Upper lobe of left lung (tissue), 6 donors: ENCODE measurements around the gene MRPS31. TPM values are rescaled to one million over a fixed set of nuclear protein-coding genes. Genes with fewer than 3 reads are reported as not detected.

Experiments
- ATAC-seq, 2 donors: fragments of 200-7000 bp; cut with Tn5 transposase; one replicate each; pipeline ENCODE4 v1.9.1; 2022; ENCODE audit warnings: mild to moderate bottlenecking in 2 of 2, moderate library complexity in 2 of 2; ENCODE audit not compliant: low FRiP score in 2 of 2
- DNase-seq, 2 donors: peaks; one replicate each; pipeline ENCODE4 v3.0.0-alpha.2; 2019 to 2020
- H3K27ac ChIP-seq, 4 donors: fragments of 200-600 bp; sonication (generic); one replicate each; pipeline ENCODE4 v1.5.1; 2016 to 2019
- H3K27me3 ChIP-seq, 4 donors: fragments of 200-600 bp; sonication (generic); one replicate each; pipeline ENCODE4 v1.5.1; 2017 to 2019
- H3K36me3 ChIP-seq, 4 donors: fragments of 200-600 bp; sonication (generic); one replicate each; pipeline ENCODE4 v1.5.1; 2016 to 2019
- H3K4me1 ChIP-seq, 4 donors: fragments of 200-600 bp; sonication (generic); one replicate each; pipeline ENCODE4 v1.5.1; 2018 to 2019
- H3K4me3 ChIP-seq, 4 donors: fragments of 200-600 bp; sonication (generic); one replicate each; pipeline ENCODE4 v1.5.1; 2017 to 2019; ENCODE audit warnings: mild to moderate bottlenecking in 2 of 4, moderate library complexity in 1 of 4
- H3K9me3 ChIP-seq, 4 donors: fragments of 200-600 bp; sonication (generic); one replicate each; pipeline ENCODE4 v1.5.1; 2018 to 2019
- EP300 ChIP-seq, 4 donors: sonication (generic); formaldehyde crosslinking; IDR thresholded peaks; one replicate each; pipeline ENCODE4 v1.5.1; 2017; ENCODE audit warnings: antibody characterized with exemption in 4 of 4, control low read depth in 2 of 4
- POLR2A ChIP-seq, 4 donors: fragments of 450-650 bp; IDR thresholded peaks; one replicate each; pipeline ENCODE4 v1.5.1; 2016 to 2017; ENCODE audit warnings: antibody characterized with exemption in 4 of 4, mild to moderate bottlenecking in 2 of 4
- POLR2AphosphoS5 ChIP-seq, 2 donors: sonication (generic); formaldehyde crosslinking; IDR thresholded peaks; one replicate each; pipeline ENCODE4 v1.5.1; 2017; ENCODE audit warnings: antibody characterized with exemption in 2 of 2
- WGBS, 2 donors: methylation state at CpG; one replicate each; pipeline ENCODE4 v1.1.5; 2017 to 2018; 5-methylcytosine and 5-hydroxymethylcytosine counted together
- total RNA-seq, 6 donors: library from RNA; depleted of rRNA in 4 of 6; stranded (reverse); fragments of >200 nt in 4 of 6; gene quantifications; one replicate each; pipeline versions ENCODE4 v1.1.0 to v1.2.1, GENCODE V29; 2016 to 2021
- TF ChIP-seq, protein P1 (sequence below), 6 experiments: fragments of 450-650 bp in 4 of 6; fragments of 200-600 bp in 2 of 6; sonication (generic) in 2 of 6; IDR thresholded peaks; one replicate each; pipeline ENCODE4 v1.5.1; 2016 to 2019; ENCODE audit warnings: antibody characterized with exemption in 6 of 6
- donor health status: DM: no; HTN: no; CAD: no; lungs with moderate emphysema.
- donor health status: DM: no; HTN: yes; CAD: no; lungs with severe emphysema.

Gene MRPS31
- total RNA-seq, 6 donors from 2014 or later: 8.3 to 31.1 (median 14.8) TPM

- Histone ChIP-seq H3K27ac (no peak overlapping the region), H3K9me3 (no peaks in the 10 kb centered on the region), H3K4me1 (peaks cover 9 to 13% (median 11%) of the 10 kb centered on the region in 4 donors), H3K4me3 (no peak overlapping the region), H3K36me3 (peaks cover 0 to 23% (median 1%) of the 10 kb centered on the region in 4 donors), H3K27me3 (no peaks in the 10 kb centered on the region)
- ATAC-seq: no peak
- WGBS, 2 donors: 91 to 98% methylated on average over 1 of the region's 1 CpG
- TF ChIP-seq, protein P1, sequence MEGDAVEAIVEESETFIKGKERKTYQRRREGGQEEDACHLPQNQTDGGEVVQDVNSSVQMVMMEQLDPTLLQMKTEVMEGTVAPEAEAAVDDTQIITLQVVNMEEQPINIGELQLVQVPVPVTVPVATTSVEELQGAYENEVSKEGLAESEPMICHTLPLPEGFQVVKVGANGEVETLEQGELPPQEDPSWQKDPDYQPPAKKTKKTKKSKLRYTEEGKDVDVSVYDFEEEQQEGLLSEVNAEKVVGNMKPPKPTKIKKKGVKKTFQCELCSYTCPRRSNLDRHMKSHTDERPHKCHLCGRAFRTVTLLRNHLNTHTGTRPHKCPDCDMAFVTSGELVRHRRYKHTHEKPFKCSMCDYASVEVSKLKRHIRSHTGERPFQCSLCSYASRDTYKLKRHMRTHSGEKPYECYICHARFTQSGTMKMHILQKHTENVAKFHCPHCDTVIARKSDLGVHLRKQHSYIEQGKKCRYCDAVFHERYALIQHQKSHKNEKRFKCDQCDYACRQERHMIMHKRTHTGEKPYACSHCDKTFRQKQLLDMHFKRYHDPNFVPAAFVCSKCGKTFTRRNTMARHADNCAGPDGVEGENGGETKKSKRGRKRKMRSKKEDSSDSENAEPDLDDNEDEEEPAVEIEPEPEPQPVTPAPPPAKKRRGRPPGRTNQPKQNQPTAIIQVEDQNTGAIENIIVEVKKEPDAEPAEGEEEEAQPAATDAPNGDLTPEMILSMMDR (IDR thresholded peaks at IDR 0.05): no peak
- TF ChIP-seq POLR2AphosphoS5 (IDR thresholded peaks at IDR 0.05): no peak
- TF ChIP-seq POLR2A (IDR thresholded peaks at IDR 0.05): no peak
- TF ChIP-seq EP300 (IDR thresholded peaks at IDR 0.05): no peak
- no peak for DNase-seq
These were observed 5.4 kb downstream of the MRPS31 start for GRCh38 chr13:40765602-40766001.

- TF ChIP-seq, protein P1 (IDR thresholded peaks at IDR 0.05): no peak
- TF ChIP-seq EP300 (IDR thresholded peaks at IDR 0.05) (no peak), POLR2A (IDR thresholded peaks at IDR 0.05) (no peak), POLR2AphosphoS5 (IDR thresholded peaks at IDR 0.05) (no peak)
- H3K4me3 ChIP-seq: no peak overlapping the region
- H3K36me3 ChIP-seq: peaks cover 0 to 26% (median 1%) of the 10 kb centered on the region in 4 donors
- DNase-seq (no peak), ATAC-seq (no peak)
- H3K27me3 ChIP-seq: no peaks in the 10 kb centered on the region
- no peak overlapping the region for H3K27ac ChIP-seq
- WGBS, 2 donors: 79 to 83% methylated on average over 3 of the region's 3 CpGs
- peaks cover 4 to 7% (median 5%) of the 10 kb centered on the region in 4 donors for H3K4me1 ChIP-seq
- no peaks in the 10 kb centered on the region for H3K9me3 ChIP-seq
These were observed 6.2 kb downstream of the MRPS31 start for GRCh38 chr13:40764587-40765403.

DNA sequence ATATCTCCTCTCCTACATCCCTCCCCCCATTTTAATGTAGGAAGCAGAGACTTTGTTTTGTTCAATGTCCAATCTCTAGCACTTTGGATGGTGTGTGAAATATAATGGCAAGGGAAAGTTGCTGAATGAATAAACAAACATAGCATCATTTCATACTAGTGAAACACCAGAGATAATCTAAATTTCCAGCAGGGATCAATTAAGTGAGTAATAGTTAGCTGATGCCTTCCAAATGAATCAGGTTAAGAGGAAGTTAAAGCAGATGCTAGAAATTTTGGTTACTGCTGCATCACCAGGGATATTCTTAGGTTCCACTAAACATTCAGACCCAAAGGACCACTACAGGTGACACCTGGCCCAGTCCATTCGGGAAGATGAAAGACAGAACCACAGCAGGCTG is 8.1 kb downstream of the MRPS31 start:
- peaks cover 0 to 43% (median 7%) of the 10 kb centered on the region in 4 donors for H3K36me3 ChIP-seq
- H3K27me3 ChIP-seq: no peaks in the 10 kb centered on the region
- H3K4me3 ChIP-seq: no peak overlapping the region
- H3K27ac ChIP-seq: no peak overlapping the region
- H3K9me3 ChIP-seq: no peaks in the 10 kb centered on the region
- no peak for DNase-seq
- TF ChIP-seq, protein P1 (IDR thresholded peaks at IDR 0.05): no peak
- TF ChIP-seq EP300 (IDR thresholded peaks at IDR 0.05): no peak
- TF ChIP-seq POLR2AphosphoS5 (IDR thresholded peaks at IDR 0.05): no peak
- no peak for TF ChIP-seq POLR2A (IDR thresholded peaks at IDR 0.05)
- ATAC-seq: no peak
- no peaks in the 10 kb centered on the region for H3K4me1 ChIP-seq
- 88 to 100% methylated on average over 1 of the region's 1 CpG for WGBS, 2 donors

- no peaks in the 10 kb centered on the region for H3K9me3 ChIP-seq
- DNase-seq (no peak), ATAC-seq (no peak)
- no peaks in the 10 kb centered on the region for H3K4me1 ChIP-seq
- 97 to 98% methylated on average over 4 of the region's 4 CpGs for WGBS, 2 donors
- H3K36me3 ChIP-seq: peaks cover 0 to 64% (median 32%) of the 10 kb centered on the region in 4 donors
- TF ChIP-seq POLR2AphosphoS5 (IDR thresholded peaks at IDR 0.05): no peak
- no peak for TF ChIP-seq POLR2A (IDR thresholded peaks at IDR 0.05)
- TF ChIP-seq EP300 (IDR thresholded peaks at IDR 0.05): no peak
- TF ChIP-seq, protein P1 (IDR thresholded peaks at IDR 0.05): no peak
- no peak overlapping the region for H3K27ac ChIP-seq
- no peak overlapping the region for H3K4me3 ChIP-seq
- H3K27me3 ChIP-seq: no peaks in the 10 kb centered on the region
These were observed 12.2 kb downstream of the MRPS31 start for GRCh38 chr13:40758811-40759210.
